Measurements from ENCODE around the gene KDF1. TPM values are rescaled to one million over a fixed set of nuclear protein-coding genes. Genes with fewer than 3 reads are reported as not detected.
"Not testable (repeated sequence)": the region's sequence is repeated elsewhere in the genome, so short reads cannot be mapped to it uniquely, and the experiment has no call there.

The KDF1 gene
- total RNA-seq, 1 experiment from 2014 or later: 20.5 TPM

DNA sequence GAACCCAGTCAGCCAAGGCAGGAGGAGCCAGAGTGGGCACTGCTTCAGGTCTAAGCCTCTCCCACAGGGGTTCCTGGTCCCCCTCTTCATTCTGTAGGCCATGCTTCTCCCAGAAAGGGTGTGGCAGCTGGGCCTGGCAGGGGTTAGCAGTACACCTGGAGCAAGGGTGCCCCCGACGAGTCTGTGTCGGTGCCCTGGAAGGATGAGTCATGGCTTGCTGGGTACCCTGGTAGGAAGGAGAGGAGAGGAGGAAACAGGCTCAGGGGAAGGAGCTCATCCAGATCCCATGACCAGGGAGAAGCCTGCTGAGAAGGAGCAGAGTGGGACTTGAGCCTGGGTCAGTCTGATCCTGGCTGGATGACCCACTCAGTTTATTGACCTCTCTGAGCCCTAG lies 10.3 kb downstream of the KDF1 start:
- Histone ChIP-seq H3K36me3 (ENCODE audit: low read depth) (0 out of 2 replicates have a peak, but pooled peaks cover 3% of the 10 kb centered on the region), H3K9me2 (ENCODE audit: insufficient read depth) (no peaks in the 10 kb centered on the region), H3K79me2 (ENCODE audit: low read depth) (no peaks in the 10 kb centered on the region), H3K4me1 (replicated peaks; ENCODE audit: insufficient read depth) (no peaks in the 10 kb centered on the region), H3K4me3 (no peak overlapping the region), H3K4me2 (no peak overlapping the region), H2AFZ (no peak overlapping the region), H3K27me3 (ENCODE audit: insufficient read depth, low read depth) (no peaks in the 10 kb centered on the region), H3F3A (ENCODE audit: insufficient read depth, low read depth) (peaks cover 40% of the 10 kb centered on the region; the same call in 1 of the 2 replicates), H3K9me3 (ENCODE audit: insufficient read depth, low read depth) (no peaks in the 10 kb centered on the region), H3K27ac (no peak overlapping the region), H4K20me1 (ENCODE audit: insufficient read depth) (no peaks in the 10 kb centered on the region)
- intact Hi-C loops (cut with micrococcal nuclease; ENCODE audit: unreplicated experiment): no loop called here
- no peak for TF ChIP-seq EZH2 (IDR thresholded peaks at IDR 0.05; ENCODE audit: low read depth)
- TF ChIP-seq, protein P1, sequence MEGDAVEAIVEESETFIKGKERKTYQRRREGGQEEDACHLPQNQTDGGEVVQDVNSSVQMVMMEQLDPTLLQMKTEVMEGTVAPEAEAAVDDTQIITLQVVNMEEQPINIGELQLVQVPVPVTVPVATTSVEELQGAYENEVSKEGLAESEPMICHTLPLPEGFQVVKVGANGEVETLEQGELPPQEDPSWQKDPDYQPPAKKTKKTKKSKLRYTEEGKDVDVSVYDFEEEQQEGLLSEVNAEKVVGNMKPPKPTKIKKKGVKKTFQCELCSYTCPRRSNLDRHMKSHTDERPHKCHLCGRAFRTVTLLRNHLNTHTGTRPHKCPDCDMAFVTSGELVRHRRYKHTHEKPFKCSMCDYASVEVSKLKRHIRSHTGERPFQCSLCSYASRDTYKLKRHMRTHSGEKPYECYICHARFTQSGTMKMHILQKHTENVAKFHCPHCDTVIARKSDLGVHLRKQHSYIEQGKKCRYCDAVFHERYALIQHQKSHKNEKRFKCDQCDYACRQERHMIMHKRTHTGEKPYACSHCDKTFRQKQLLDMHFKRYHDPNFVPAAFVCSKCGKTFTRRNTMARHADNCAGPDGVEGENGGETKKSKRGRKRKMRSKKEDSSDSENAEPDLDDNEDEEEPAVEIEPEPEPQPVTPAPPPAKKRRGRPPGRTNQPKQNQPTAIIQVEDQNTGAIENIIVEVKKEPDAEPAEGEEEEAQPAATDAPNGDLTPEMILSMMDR (conservative IDR thresholded peaks at IDR 0.05): no peak
- peak in 1 of 2 experiments; percentile 18 for DNase-seq
- CTCF ChIA-PET: no interaction called here
- POLR2A ChIA-PET (ENCODE audit: unreplicated experiment): no interaction called here
- BruUV-seq (replicated peaks): no TSS peak

DNA sequence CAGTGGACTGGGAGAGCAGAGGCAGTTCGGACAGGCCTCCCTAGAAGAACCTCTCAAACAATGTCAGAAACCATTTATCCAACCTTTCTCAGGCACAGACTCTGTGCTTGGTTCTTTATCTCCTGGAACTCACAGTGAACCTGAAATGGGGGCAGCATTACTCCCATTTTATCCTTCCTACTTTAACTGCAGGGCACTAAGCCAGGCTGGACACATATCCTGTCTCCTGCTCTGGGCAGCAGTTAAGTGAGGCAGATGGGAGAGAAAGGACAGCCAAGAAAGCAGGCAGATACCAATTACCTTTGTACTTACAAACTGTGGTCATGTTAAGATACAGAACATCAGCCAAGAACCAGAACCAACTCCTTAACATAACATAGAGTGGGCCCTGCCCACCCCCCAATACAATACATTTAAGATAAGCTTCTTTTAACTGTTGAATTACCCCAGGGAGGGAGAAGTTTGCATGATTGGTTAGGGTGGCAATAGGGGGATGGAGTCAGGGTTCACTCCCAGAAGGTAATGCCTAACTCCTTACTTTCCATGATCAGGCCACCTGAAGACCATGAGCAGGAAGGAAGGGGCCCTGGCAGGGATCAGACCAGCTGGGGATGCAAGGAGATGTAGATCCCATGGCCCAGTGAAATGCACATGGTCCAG lies 10.9 kb downstream of the KDF1 start:
- Histone ChIP-seq H3K4me1 (replicated peaks; ENCODE audit: insufficient read depth) (no peaks in the 10 kb centered on the region), H3K4me2 (no peak overlapping the region), H3K9me2 (ENCODE audit: insufficient read depth) (no peaks in the 10 kb centered on the region), H4K20me1 (ENCODE audit: insufficient read depth) (no peaks in the 10 kb centered on the region), H3K27ac (no peak overlapping the region), H3K36me3 (ENCODE audit: low read depth) (0 out of 2 replicates have a peak, but pooled peaks cover 3% of the 10 kb centered on the region), H3F3A (ENCODE audit: insufficient read depth, low read depth) (peaks cover 40% of the 10 kb centered on the region; the same call in 1 of the 2 replicates), H3K4me3 (no peak overlapping the region), H3K27me3 (ENCODE audit: insufficient read depth, low read depth) (no peaks in the 10 kb centered on the region), H2AFZ (no peak overlapping the region), H3K9me3 (ENCODE audit: insufficient read depth, low read depth) (no peaks in the 10 kb centered on the region), H3K79me2 (ENCODE audit: low read depth) (no peaks in the 10 kb centered on the region)
- no peak for DNase-seq
- BruUV-seq (replicated peaks): TSS peak; percentile 11
- intact Hi-C loops (cut with micrococcal nuclease; ENCODE audit: unreplicated experiment): no loop called here
- ChIA-PET CTCF (no interaction called here), POLR2A (ENCODE audit: unreplicated experiment) (no interaction called here)
- no peak for TF ChIP-seq EZH2 (IDR thresholded peaks at IDR 0.05; ENCODE audit: low read depth)
- TF ChIP-seq, protein P1 (conservative IDR thresholded peaks at IDR 0.05): no peak

DNA sequence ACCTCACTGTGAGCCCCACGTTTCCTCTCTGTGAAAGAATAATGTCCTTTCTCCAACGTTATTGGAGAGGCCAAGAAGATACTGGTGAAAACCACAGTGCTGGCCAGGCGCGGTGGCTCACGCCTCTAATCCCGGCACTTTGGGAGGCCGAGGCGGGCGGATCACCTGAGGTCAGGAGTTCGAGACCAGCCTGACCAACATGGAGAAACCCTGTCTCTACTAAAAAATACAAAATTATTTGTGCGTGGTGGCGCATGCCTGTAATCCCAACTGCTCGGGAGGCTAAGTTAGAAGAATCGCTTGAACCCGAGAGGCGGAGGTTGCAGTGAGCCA lies 11.6 kb downstream of the KDF1 start:
- H4K20me1 ChIP-seq (ENCODE audit: insufficient read depth); intact Hi-C loops (cut with micrococcal nuclease; ENCODE audit: unreplicated experiment); H3K9me3 ChIP-seq (ENCODE audit: insufficient read depth, low read depth); CTCF ChIA-PET; H2AFZ ChIP-seq; BruUV-seq (replicated peaks); H3K36me3 ChIP-seq (ENCODE audit: low read depth); H3K27ac ChIP-seq; DNase-seq; H3K9me2 ChIP-seq (ENCODE audit: insufficient read depth); H3K79me2 ChIP-seq (ENCODE audit: low read depth); H3K4me2 ChIP-seq; H3K4me3 ChIP-seq; POLR2A ChIA-PET (ENCODE audit: unreplicated experiment); H3K4me1 ChIP-seq (replicated peaks; ENCODE audit: insufficient read depth); H3K27me3 ChIP-seq (ENCODE audit: insufficient read depth, low read depth): not testable (repeated sequence)
- H3F3A ChIP-seq (ENCODE audit: insufficient read depth, low read depth): peaks cover 40% of the 10 kb centered on the region; the same call in 1 of the 2 replicates

DNA sequence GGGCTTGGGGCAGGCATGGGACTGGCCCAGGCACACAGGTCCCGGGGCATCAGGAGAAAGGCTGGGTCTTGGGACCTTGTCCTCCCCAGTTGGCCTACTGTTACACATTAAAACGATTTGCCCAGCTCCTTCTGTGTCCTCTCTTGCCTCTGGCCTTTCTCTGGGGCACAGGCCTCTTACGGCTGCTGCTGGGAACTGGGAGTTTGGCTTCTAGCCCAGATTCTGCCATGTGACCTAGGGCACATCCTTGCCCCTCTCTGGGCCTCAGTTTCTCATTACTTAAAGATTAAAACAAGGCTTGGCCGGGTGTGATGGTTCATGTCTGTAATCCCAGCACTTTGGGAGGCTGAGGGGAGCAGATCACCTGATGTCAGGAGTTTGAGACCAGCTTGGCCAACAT lies 14.0 kb downstream of the KDF1 start:
- CTCF ChIA-PET: no interaction called here
- no peak for DNase-seq
- H3K27ac ChIP-seq: no peak overlapping the region

More for the DNA sequence above, 14.0 kb downstream of the KDF1 start:
- BruUV-seq (replicated peaks): no TSS peak
- Histone ChIP-seq H3K9me3 (ENCODE audit: insufficient read depth, low read depth) (no peaks in the 10 kb centered on the region), H3K9me2 (ENCODE audit: insufficient read depth) (no peaks in the 10 kb centered on the region), H3F3A (ENCODE audit: insufficient read depth, low read depth) (peaks cover 40% of the 10 kb centered on the region; the same call in 1 of the 2 replicates), H3K79me2 (ENCODE audit: low read depth) (no peaks in the 10 kb centered on the region), H3K36me3 (ENCODE audit: low read depth) (no peaks in the 10 kb centered on the region), H4K20me1 (ENCODE audit: insufficient read depth) (no peaks in the 10 kb centered on the region; the same call in 1 of the 2 replicates), H3K4me3 (no peak overlapping the region), H2AFZ (no peak overlapping the region), H3K27me3 (ENCODE audit: insufficient read depth, low read depth) (no peaks in the 10 kb centered on the region), H3K4me2 (no peak overlapping the region), H3K4me1 (replicated peaks; ENCODE audit: insufficient read depth) (no peaks in the 10 kb centered on the region)
- intact Hi-C loops (cut with micrococcal nuclease; ENCODE audit: unreplicated experiment): no loop called here
- POLR2A ChIA-PET (ENCODE audit: unreplicated experiment): interaction anchor here (0.6 kb wide), 1 partner anchor 107 kb away, joined by 5 read pairs; no protein-coding TSS in a partner anchor
- TF ChIP-seq, protein P1 (conservative IDR thresholded peaks at IDR 0.05): no peak
- no peak for TF ChIP-seq EZH2 (IDR thresholded peaks at IDR 0.05; ENCODE audit: low read depth)

Data from PC-9 (cell line).